Measurements from ENCODE around the gene CBARP.

CBARP gene

DNA sequence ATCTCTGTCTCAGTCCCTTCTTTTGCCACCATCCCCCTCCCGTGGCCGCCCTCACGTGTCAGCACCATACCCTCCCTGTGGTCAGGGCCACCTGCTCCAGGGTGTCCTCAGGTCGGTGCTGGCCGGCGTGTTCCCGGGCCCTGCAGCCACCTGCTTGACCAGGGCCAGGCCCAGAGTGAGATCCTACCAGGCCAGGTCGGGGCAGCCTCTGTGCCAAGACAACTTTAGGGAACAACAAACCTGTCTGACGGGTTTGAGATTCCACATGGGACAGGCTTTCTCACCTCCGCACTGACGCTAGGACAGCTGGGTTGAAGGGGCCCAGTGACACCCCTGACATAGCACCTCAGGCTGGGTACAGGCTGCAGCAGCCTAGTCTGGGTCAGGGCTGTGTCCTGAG, 56.2 kb downstream of the CBARP start:
- in situ Hi-C loops (cut with MboI; ENCODE audit: low sequenced_read_pairs), result no loop called here
